Trophoblast cell (in vitro differentiated cells and primary cell): ENCODE results near the gene RPL5.

Source experiments
- DNase-seq, 2 donors: peaks; one replicate each; pipeline ENCODE4 v3.0.0-alpha.2; 2016
- H2AFZ ChIP-seq: 2 replicates; pipeline ENCODE4 v1.6.1; 2013; ENCODE audit warnings: low read length, moderate library complexity, mild to moderate bottlenecking; ENCODE audit not compliant: insufficient read depth, poor library complexity
- H2AK5ac ChIP-seq: 2 replicates; pipeline ENCODE4 v1.6.1; 2013; ENCODE audit warnings: mild to moderate bottlenecking, low read length
- H2BK120ac ChIP-seq: 2 replicates; pipeline ENCODE4 v1.6.1; 2013; ENCODE audit warnings: low read length, mild to moderate bottlenecking, moderate library complexity; ENCODE audit not compliant: insufficient read depth, poor library complexity
- H2BK12ac ChIP-seq: 2 replicates; pipeline ENCODE4 v1.6.1; 2013; ENCODE audit warnings: mild to moderate bottlenecking, low read length, moderate library complexity
- H2BK5ac ChIP-seq: 2 replicates; pipeline ENCODE4 v1.6.1; 2013; ENCODE audit warnings: low read length, low read depth, moderate library complexity, mild to moderate bottlenecking; ENCODE audit not compliant: poor library complexity
- H3K14ac ChIP-seq: 2 replicates; pipeline ENCODE4 v1.6.1; 2013; ENCODE audit warnings: mild to moderate bottlenecking, low read length
- H3K18ac ChIP-seq: 2 replicates; pipeline ENCODE4 v1.6.1; 2013; ENCODE audit warnings: mild to moderate bottlenecking, low read length
- H3K23ac ChIP-seq: 2 replicates; pipeline ENCODE4 v1.6.1; 2013; ENCODE audit warnings: low read length
- H3K27ac ChIP-seq: 2 replicates; pipeline ENCODE4 v1.5.1; 2013; ENCODE audit warnings: low read depth, mild to moderate bottlenecking, inconsistent platforms, low read length, moderate library complexity
- H3K27me3 ChIP-seq: 2 replicates; pipeline ENCODE4 v1.6.1; 2013; ENCODE audit warnings: inconsistent platforms, mild to moderate bottlenecking, low read length, moderate library complexity; ENCODE audit not compliant: insufficient read depth
- H3K36me3 ChIP-seq, 2 experiments: 1 replicate in 1 of 2; 2 replicates in 1 of 2; pipeline ENCODE4 v1.6.1; 2013; ENCODE audit warnings: low read length in 2 of 2, mild to moderate bottlenecking in 2 of 2, moderate library complexity in 1 of 2; ENCODE audit not compliant: insufficient read depth in 2 of 2, control insufficient read depth in 1 of 2
- H3K4ac ChIP-seq: 2 replicates; pipeline ENCODE4 v1.6.1; 2013; ENCODE audit warnings: low read depth, mild to moderate bottlenecking, low read length, moderate library complexity
- H3K4me1 ChIP-seq, 2 experiments: 1 replicate in 1 of 2; 2 replicates in 1 of 2; pipeline ENCODE4 v1.6.1; 2013; ENCODE audit warnings: low read length in 2 of 2, mild to moderate bottlenecking in 2 of 2, moderate library complexity in 1 of 2; ENCODE audit not compliant: insufficient read depth in 2 of 2, control insufficient read depth in 1 of 2
- H3K4me2 ChIP-seq: 2 replicates; pipeline ENCODE4 v1.6.1; 2013; ENCODE audit warnings: inconsistent platforms, mild to moderate bottlenecking, low read length, moderate library complexity
- H3K4me3 ChIP-seq: 2 replicates; pipeline ENCODE4 v1.5.1; 2013; ENCODE audit warnings: mild to moderate bottlenecking, low read depth, low read length, inconsistent platforms
- H3K79me1 ChIP-seq: one replicate; pipeline ENCODE4 v1.6.1; 2013; ENCODE audit warnings: low read length
- H3K79me2 ChIP-seq: 2 replicates; pipeline ENCODE4 v1.6.1; 2013; ENCODE audit warnings: low read length, mild to moderate bottlenecking; ENCODE audit not compliant: control insufficient read depth, insufficient read depth, poor library complexity
- H3K9ac ChIP-seq: 2 replicates; pipeline ENCODE4 v1.6.1; 2013; ENCODE audit warnings: mild to moderate bottlenecking, low read length
- H3K9me3 ChIP-seq: 2 replicates; pipeline ENCODE4 v1.6.1; 2013; ENCODE audit warnings: low read depth, mild to moderate bottlenecking, control low read depth, inconsistent platforms, low read length; ENCODE audit not compliant: insufficient read depth
- H4K12ac ChIP-seq: 2 replicates; pipeline ENCODE4 v1.6.1; 2013; ENCODE audit warnings: low read depth, mild to moderate bottlenecking, low read length, moderate library complexity
- H4K8ac ChIP-seq: 2 replicates; pipeline ENCODE4 v1.6.1; 2013; ENCODE audit warnings: low read depth, mild to moderate bottlenecking, low read length, moderate library complexity
- H4K91ac ChIP-seq: one replicate; pipeline ENCODE4 v1.6.1; 2013; ENCODE audit warnings: low read depth, mild to moderate bottlenecking, low read length, moderate library complexity
- WGBS: extraction: QIAGEN DNeasy Blood & Tissue Kit; methylation state at CpG from one replicate; pipeline ENCODE4 v1.1.7; 2013; ENCODE audit warnings: missing lambda C conversion rate; ENCODE audit not compliant: insufficient read length, insufficient coverage; ENCODE audit errors: extremely low coverage; 5-methylcytosine and 5-hydroxymethylcytosine counted together

RPL5 gene

DNA sequence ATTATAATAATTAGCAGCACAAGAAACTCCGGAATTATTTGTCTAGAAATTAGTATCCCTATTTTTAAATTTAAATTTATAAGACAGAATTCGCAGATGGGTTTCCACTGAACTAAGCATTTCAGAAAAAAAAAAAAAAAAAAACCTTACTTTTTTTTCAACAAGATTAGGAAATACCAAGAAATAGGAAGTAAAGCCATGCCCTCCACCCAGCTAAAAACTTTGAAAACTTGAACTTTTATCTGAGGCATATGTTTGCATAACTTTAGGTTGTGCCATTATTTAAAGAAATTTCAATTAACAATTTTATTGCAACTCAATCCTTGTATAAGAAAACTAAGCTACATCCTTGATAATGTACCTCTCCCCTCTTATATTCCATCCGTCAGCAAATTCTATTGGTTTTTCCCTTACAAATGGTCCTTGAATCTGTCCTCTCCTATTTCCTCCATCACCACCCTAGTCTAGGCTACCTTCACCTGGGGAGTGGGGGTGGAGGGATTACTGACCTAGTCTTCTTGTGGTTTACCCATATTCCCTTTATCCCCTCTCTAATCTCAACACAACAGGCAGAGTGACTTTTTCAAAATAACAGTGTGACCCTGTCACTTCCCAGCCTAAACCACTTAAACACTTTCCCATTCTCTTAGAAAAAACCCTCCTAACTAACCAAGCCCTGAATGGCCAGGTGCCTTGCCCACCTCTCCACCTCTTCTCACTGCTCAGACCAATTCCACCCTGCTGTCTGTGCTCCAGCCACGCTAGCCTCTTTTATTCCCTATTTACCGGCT lies 45.5 kb upstream of the RPL5 start:
- Histone ChIP-seq H3K79me1 (peaks cover 13% of the 10 kb centered on the region), H2AFZ (no peak overlapping the region), H2BK120ac (peak overlapping the region; percentile 48), H4K91ac (no peak overlapping the region), H3K23ac (no peak overlapping the region), H2BK12ac (no peak overlapping the region), H3K79me2 (peaks cover 9% of the 10 kb centered on the region), H3K9ac (no peak overlapping the region), H3K18ac (no peak overlapping the region), H3K27me3 (no peaks in the 10 kb centered on the region), H3K4me3 (no peak overlapping the region), H4K8ac (no peak overlapping the region), H3K4me2 (no peak overlapping the region), H2BK5ac (no peak overlapping the region), H3K4me1 (peaks cover 0 to 6% of the 10 kb centered on the region in 2 experiments), H3K9me3 (no peaks in the 10 kb centered on the region), H2AK5ac (no peak overlapping the region), H3K36me3 (no peaks in the 10 kb centered on the region), H4K12ac (no peak overlapping the region), H3K27ac (no peak overlapping the region), H3K14ac (no peak overlapping the region), H3K4ac (no peak overlapping the region)
- WGBS: no CpG with 5 or more reads among the region's 5 CpGs
- no peak for DNase-seq

DNA sequence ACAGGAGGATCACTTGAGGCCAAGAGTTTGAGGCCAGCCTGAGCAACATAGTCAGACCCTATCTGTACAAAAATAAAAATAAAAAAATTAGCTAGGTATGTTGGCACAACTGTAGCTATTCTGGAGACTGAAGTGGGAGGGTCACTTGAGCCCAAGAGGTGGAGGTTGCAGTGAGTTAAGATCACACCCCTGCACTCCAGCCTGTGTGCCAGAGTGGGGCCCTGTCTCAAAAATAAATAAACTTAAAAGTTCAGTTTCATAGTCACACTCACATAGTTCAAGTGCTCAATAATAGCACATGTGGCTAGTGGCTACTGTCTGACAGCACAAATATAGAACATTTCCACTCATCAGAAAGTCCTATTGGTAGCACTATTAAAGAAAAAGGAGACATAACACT lies 41.8 kb upstream of the RPL5 start:
- Histone ChIP-seq H2BK12ac (no peak overlapping the region), H3K27ac (no peak overlapping the region), H3K4me1 (peaks cover 0 to 3% of the 10 kb centered on the region in 2 experiments), H3K9me3 (no peaks in the 10 kb centered on the region), H3K23ac (no peak overlapping the region), H3K79me1 (peaks cover 3% of the 10 kb centered on the region), H4K8ac (no peak overlapping the region), H3K18ac (no peak overlapping the region), H4K12ac (no peak overlapping the region), H3K79me2 (no peaks in the 10 kb centered on the region), H3K14ac (no peak overlapping the region), H3K4me3 (no peak overlapping the region), H3K36me3 (no peaks in the 10 kb centered on the region), H3K4ac (no peak overlapping the region), H2BK5ac (no peak overlapping the region), H4K91ac (no peak overlapping the region), H2AFZ (no peak overlapping the region), H3K9ac (no peak overlapping the region), H3K27me3 (no peaks in the 10 kb centered on the region), H2BK120ac (no peak overlapping the region), H3K4me2 (no peak overlapping the region), H2AK5ac (no peak overlapping the region)
- no peak for DNase-seq

GRCh38 chr1:92790867-92791266 lies 41.0 kb upstream of the RPL5 start:
- no peak overlapping the region for H2AFZ ChIP-seq
- no peaks in the 10 kb centered on the region for H3K36me3 ChIP-seq
- no CpG with 5 or more reads among the region's 2 CpGs for WGBS
- no peak overlapping the region for H3K4me3 ChIP-seq
- no peak overlapping the region for H3K4ac ChIP-seq
- H4K8ac ChIP-seq: no peak overlapping the region
- H3K14ac ChIP-seq: no peak overlapping the region
- H2AK5ac ChIP-seq: no peak overlapping the region
- no peaks in the 10 kb centered on the region for H3K79me2 ChIP-seq
- H3K27me3 ChIP-seq: no peaks in the 10 kb centered on the region
- H3K9ac ChIP-seq: no peak overlapping the region
- no peak overlapping the region for H3K23ac ChIP-seq
- no peaks in the 10 kb centered on the region for H3K4me1 ChIP-seq
- no peak overlapping the region for H4K12ac ChIP-seq
- no peak for DNase-seq
- H3K27ac ChIP-seq: no peak overlapping the region
- H4K91ac ChIP-seq: no peak overlapping the region
- no peak overlapping the region for H3K18ac ChIP-seq
- no peak overlapping the region for H3K4me2 ChIP-seq
- no peaks in the 10 kb centered on the region for H3K9me3 ChIP-seq
- no peaks in the 10 kb centered on the region for H3K79me1 ChIP-seq
- no peak overlapping the region for H2BK120ac ChIP-seq
- no peak overlapping the region for H2BK5ac ChIP-seq
- H2BK12ac ChIP-seq: no peak overlapping the region

- no peaks in the 10 kb centered on the region for H3K4me1 ChIP-seq
- H3K4me3 ChIP-seq: no peak overlapping the region
- no peak overlapping the region for H4K8ac ChIP-seq
- no peak overlapping the region for H3K9ac ChIP-seq
- no peak overlapping the region for H4K91ac ChIP-seq
- no peak overlapping the region for H3K4me2 ChIP-seq
- H3K79me2 ChIP-seq: no peaks in the 10 kb centered on the region
- no peak overlapping the region for H4K12ac ChIP-seq
- H3K14ac ChIP-seq: no peak overlapping the region
- no peak overlapping the region for H2AK5ac ChIP-seq
- no peak overlapping the region for H2AFZ ChIP-seq
- no peaks in the 10 kb centered on the region for H3K79me1 ChIP-seq
- H3K4ac ChIP-seq: no peak overlapping the region
- H3K9me3 ChIP-seq: no peaks in the 10 kb centered on the region
- no peak for DNase-seq
- no CpG with 5 or more reads among the region's 7 CpGs for WGBS
- no peak overlapping the region for H2BK12ac ChIP-seq
- H3K27ac ChIP-seq: no peak overlapping the region
- H2BK5ac ChIP-seq: no peak overlapping the region
- H3K23ac ChIP-seq: no peak overlapping the region
- H2BK120ac ChIP-seq: no peak overlapping the region
- no peaks in the 10 kb centered on the region for H3K27me3 ChIP-seq
- no peaks in the 10 kb centered on the region for H3K36me3 ChIP-seq
- H3K18ac ChIP-seq: no peak overlapping the region
Measured at GRCh38 chr1:92791487-92792066, 40.3 kb upstream of the RPL5 start.
